Endometrial microvascular endothelial cells (primary cell): ENCODE results near the gene TRDN. TPM values are rescaled to one million over a fixed set of nuclear protein-coding genes. Genes with fewer than 3 reads are reported as not detected.

Experiments used
- total RNA-seq: library from RNA; depleted of rRNA; stranded (reverse); fragments of >200 nt; gene quantifications from one replicate; pipeline ENCODE4 v1.2.3, GENCODE V29; 2015; ENCODE audit errors: inconsistent ontology term

Gene TRDN
- total RNA-seq, 1 donor from 2014 or later = not detected

Other genes starting within 250 kb of the TRDN start
- not detected for gene NKAIN2, start 166.9 kb upstream of the TRDN start, total RNA-seq